Endodermal cell (in vitro differentiated cells): ENCODE measurements around the gene MNAT1. TPM values are rescaled to one million over a fixed set of nuclear protein-coding genes. Genes with fewer than 3 reads are reported as not detected.

Experiments
- DNase-seq: peaks from one replicate; pipeline ENCODE4 v3.0.0-alpha.2; 2017
- H3K27ac ChIP-seq: 2 replicates; pipeline ENCODE4 v1.5.1; 2013; ENCODE audit warnings: mild to moderate bottlenecking, low read depth, low read length, moderate library complexity
- H3K27me3 ChIP-seq: 2 replicates; pipeline ENCODE4 v1.6.1; 2013; ENCODE audit warnings: mild to moderate bottlenecking, low read length, moderate library complexity; ENCODE audit not compliant: insufficient read depth, control insufficient read depth, poor library complexity, severe bottlenecking
- H3K36me3 ChIP-seq: 2 replicates; pipeline ENCODE4 v1.7.0; 2013; ENCODE audit warnings: mild to moderate bottlenecking, low read length, moderate library complexity; ENCODE audit not compliant: control insufficient read depth, insufficient read depth
- H3K4me1 ChIP-seq: one replicate; pipeline ENCODE4 v1.7.0; 2013; ENCODE audit warnings: low read length; ENCODE audit not compliant: control insufficient read depth, insufficient read depth
- H3K4me3 ChIP-seq: 2 replicates; pipeline ENCODE4 v1.5.1; 2013; ENCODE audit warnings: mild to moderate bottlenecking, low read length, moderate library complexity
- H3K9ac ChIP-seq: 2 replicates; pipeline ENCODE4 v1.6.1; 2013; ENCODE audit warnings: mild to moderate bottlenecking, low read length, moderate library complexity; ENCODE audit not compliant: poor library complexity, severe bottlenecking; ENCODE audit errors: extremely low read depth
- H3K9me3 ChIP-seq: 2 replicates; pipeline ENCODE4 v1.6.1; 2013; ENCODE audit warnings: mild to moderate bottlenecking, low read length, moderate library complexity; ENCODE audit not compliant: control insufficient read depth
- H3K27ac Mint-ChIP-seq: 2 replicates; pipeline ENCODE4 v1.8.0; 2020; ENCODE audit warnings: mixed read lengths
- H3K27me3 Mint-ChIP-seq: 2 replicates; pipeline ENCODE4 v1.8.0; 2021; ENCODE audit warnings: mild to moderate bottlenecking, mixed read lengths; ENCODE audit not compliant: insufficient read depth
- H3K36me3 Mint-ChIP-seq: 2 replicates; pipeline ENCODE4 v1.8.0; 2020; ENCODE audit warnings: low read depth, mixed read lengths
- H3K4me1 Mint-ChIP-seq: 2 replicates; pipeline ENCODE4 v1.8.0; 2020; ENCODE audit warnings: mixed read lengths
- H3K4me3 Mint-ChIP-seq: 2 replicates; pipeline ENCODE4 v1.8.0; 2020; ENCODE audit warnings: mild to moderate bottlenecking, moderate library complexity, mixed read lengths
- H3K9me3 Mint-ChIP-seq: 2 replicates; pipeline ENCODE4 v1.8.0; 2020; ENCODE audit warnings: mild to moderate bottlenecking, mixed read lengths
- CTCF ChIP-seq: fragments of 200-600 bp; sonication (generic); conservative IDR thresholded peaks from 2 replicates; pipeline ENCODE4 v1.5.0; 2021; ENCODE audit warnings: antibody characterized with exemption, mild to moderate bottlenecking
- WGBS, 2 experiments: methylation state at CpG; one replicate each; pipeline versions ENCODE4 v1.1.5 to v1.1.7; 2013; ENCODE audit warnings: missing lambda C conversion rate in 2 of 2, mixed read lengths in 1 of 2; ENCODE audit not compliant: insufficient coverage in 1 of 2, insufficient read length in 1 of 2; 5-methylcytosine and 5-hydroxymethylcytosine counted together
- total RNA-seq, 2 donors: library from RNA; stranded (reverse); fragmentation: NEBNext Ultra II Directional in 1 of 2; extraction: Animal tissue kit (Norgen Biotek cat#: 25700) in 1 of 2; gene quantifications; 2 replicates in 1 of 2; 3 replicates in 1 of 2; pipeline ENCODE4 v1.2.1, GENCODE V29; 2021

Gene MNAT1
- total RNA-seq, 2 donors from 2014 or later = 36.8 to 42.6 TPM

- no peak for DNase-seq
- Mint-ChIP-seq H3K9me3 (peaks cover 2% of the 10 kb centered on the region), H3K4me1 (no peaks in the 10 kb centered on the region), H3K36me3 (no peaks in the 10 kb centered on the region), H3K27me3 (no peaks in the 10 kb centered on the region), H3K4me3 (no peak overlapping the region), H3K27ac (no peak overlapping the region)
- 91% methylated on average over 3 of the region's 3 CpGs; no CpG with 5 or more reads in 1 of the 2 experiments for WGBS, 2 experiments
- no peak overlapping the region for H3K9ac ChIP-seq
- no peaks in the 10 kb centered on the region for H3K4me1 ChIP-seq
- no peaks in the 10 kb centered on the region for H3K27me3 ChIP-seq
- no peak for TF ChIP-seq CTCF
- no peaks in the 10 kb centered on the region for H3K36me3 ChIP-seq
- no peak overlapping the region for H3K27ac ChIP-seq
- H3K9me3 ChIP-seq = no peaks in the 10 kb centered on the region
- no peak overlapping the region for H3K4me3 ChIP-seq
Observed at GRCh38 chr14:60893911-60894310, 159.3 kb downstream of the MNAT1 start.

- peaks cover 8% of the 10 kb centered on the region for H3K9me3 Mint-ChIP-seq
- no peak overlapping the region for H3K27ac Mint-ChIP-seq
- H3K36me3 ChIP-seq = no peaks in the 10 kb centered on the region
- no peak overlapping the region for H3K9ac ChIP-seq
- no peaks in the 10 kb centered on the region for H3K4me1 ChIP-seq
- TF ChIP-seq CTCF = no peak
- H3K9me3 ChIP-seq = no peaks in the 10 kb centered on the region
- DNase-seq = no peak
- no peaks in the 10 kb centered on the region for H3K27me3 Mint-ChIP-seq
- peaks cover 4% of the 10 kb centered on the region for H3K36me3 Mint-ChIP-seq
- no peak overlapping the region for H3K4me3 ChIP-seq
- no peaks in the 10 kb centered on the region for H3K4me1 Mint-ChIP-seq
- H3K27ac ChIP-seq = no peak overlapping the region
- H3K27me3 ChIP-seq = no peaks in the 10 kb centered on the region
- H3K4me3 Mint-ChIP-seq = no peak overlapping the region
Observed at GRCh38 chr14:60904381-60904780, 169.8 kb downstream of the MNAT1 start.

- H3K9me3 ChIP-seq = no peaks in the 10 kb centered on the region
- Mint-ChIP-seq H3K4me1 (no peaks in the 10 kb centered on the region), H3K36me3 (peaks cover 4% of the 10 kb centered on the region), H3K9me3 (peaks cover 10% of the 10 kb centered on the region), H3K4me3 (no peak overlapping the region), H3K27ac (no peak overlapping the region), H3K27me3 (no peaks in the 10 kb centered on the region)
- H3K4me1 ChIP-seq = no peaks in the 10 kb centered on the region
- H3K4me3 ChIP-seq = no peak overlapping the region
- no peaks in the 10 kb centered on the region for H3K36me3 ChIP-seq
- DNase-seq = no peak
- H3K27me3 ChIP-seq = no peaks in the 10 kb centered on the region
- H3K9ac ChIP-seq = no peak overlapping the region
- no peak for TF ChIP-seq CTCF
- H3K27ac ChIP-seq = no peak overlapping the region
Observed at GRCh38 chr14:60905923-60906322, 171.4 kb downstream of the MNAT1 start.
